Superior temporal gyrus (tissue), 1 donor: ENCODE measurements around the gene TOMM70.
A peak's percentile ranks its signal among the peaks of the same experiment; 100 is the strongest.

Source experiments
- DNase-seq: peaks from one replicate; pipeline ENCODE4 v3.0.0-alpha.2; 2016; ENCODE audit errors: extremely low spot score

Gene TOMM70

GRCh38 chr3:100325827-100326226, 75.1 kb downstream of the TOMM70 start:
- DNase-seq: no peak

DNA sequence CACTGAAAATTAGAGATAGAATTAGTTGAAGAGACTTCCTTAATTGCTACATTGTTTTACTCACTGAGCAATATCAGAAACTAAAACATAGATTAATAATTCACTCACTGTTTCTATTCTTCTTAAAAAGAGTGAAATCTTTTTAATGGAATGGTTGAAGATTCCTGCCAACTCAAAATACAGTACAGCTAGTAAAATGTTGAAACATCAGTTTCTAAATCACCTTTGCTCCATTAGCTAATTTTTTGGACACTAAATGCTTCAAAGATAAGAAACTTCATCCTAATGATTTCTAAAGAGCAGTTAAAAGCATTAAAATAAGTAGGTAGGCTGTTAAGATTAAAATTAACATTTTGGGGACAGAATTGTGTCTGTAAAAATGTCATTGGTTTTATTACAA, 76.8 kb downstream of the TOMM70 start:
- DNase-seq: no peak

GRCh38 chr3:100319951-100320350, 80.9 kb downstream of the TOMM70 start:
- no peak for DNase-seq

GRCh38 chr3:100317912-100318311, 83.0 kb downstream of the TOMM70 start:
- no peak for DNase-seq

- peak; percentile 71 for DNase-seq
These were observed 84.2 kb downstream of the TOMM70 start for GRCh38 chr3:100316641-100317069.
